ENCODE results near the gene BTBD6. TPM values are rescaled to one million over a fixed set of nuclear protein-coding genes. Genes with fewer than 3 reads are reported as not detected.

The BTBD6 gene
- total and polyA plus RNA-seq, 2 of the 8 experiments (the other 6 are each of a cell fraction or from before 2014, with no cell fraction given) = 10.1 to 10.2 TPM

- Histone ChIP-seq H3K79me1 (ENCODE audit: low read depth, low read length) (peaks cover 8% of the 10 kb centered on the region; the same call in 1 of the 2 replicates), H2BK12ac (ENCODE audit: low read depth, low read length) (no peak overlapping the region), H2BK120ac (replicated peaks; ENCODE audit: low read depth, low read length) (no peak overlapping the region), H3K14ac (ENCODE audit: insufficient read length) (no peak overlapping the region), H3K9me3 (ENCODE audit: insufficient read depth in 2 of 2, low read depth in 1 of 2, low read length in 1 of 2) (no peaks in the 10 kb centered on the region), H3K18ac (ENCODE audit: extremely low read depth, low read length) (no peak overlapping the region), H2BK20ac (ENCODE audit: low read length) (no peak overlapping the region), H3K4ac (replicated peaks; ENCODE audit: insufficient read length, low read depth, low read length) (no peak overlapping the region), H3K27ac (ENCODE audit: low read depth, low read length) (no peak overlapping the region), H3K27me3 (replicated peaks in 1 of 4; ENCODE audit: control insufficient read depth in 3 of 4, extremely low read depth in 1 of 4, insufficient read depth in 3 of 4, low read length in 3 of 4) (no peaks in the 10 kb centered on the region), H4K20me1 (replicated peaks in 1 of 2; ENCODE audit: control insufficient read depth in 1 of 2, insufficient read depth in 2 of 2, low read length in 2 of 2) (peaks cover 9 to 11% of the 10 kb centered on the region in 2 experiments), H3K4me3 (ENCODE audit: extremely low read depth in 1 of 4, insufficient read depth in 2 of 4, low read depth in 3 of 4, low read length in 4 of 4) (no peak overlapping the region), H3K4me1 (replicated peaks in 1 of 4; ENCODE audit: control insufficient read depth in 3 of 4, insufficient read depth in 4 of 4, low read length in 3 of 4) (peaks cover 0 to 6% (median 3%) of the 10 kb centered on the region in 4 experiments; a peak in 4 of 7 replicates), H3K56ac (replicated peaks; ENCODE audit: insufficient read length, low read depth, low read length) (no peak overlapping the region), H3K9ac (replicated peaks in 1 of 4; ENCODE audit: extremely low read depth in 1 of 4, low read depth in 3 of 4, low read length in 3 of 4) (no peak overlapping the region), H4K5ac (ENCODE audit: insufficient read length, low read depth, low read length) (no peak overlapping the region), H4K91ac (replicated peaks; ENCODE audit: insufficient read length, low read length) (no peak overlapping the region), H4K8ac (ENCODE audit: extremely low read depth, insufficient read depth, low read length) (no peak overlapping the region), H3K36me3 (ENCODE audit: control insufficient read depth in 2 of 4, insufficient read depth in 4 of 4, low read length in 3 of 4) (no peaks in the 10 kb centered on the region), H3K79me2 (ENCODE audit: control insufficient read depth in 1 of 2, insufficient read depth in 2 of 2, low read length in 2 of 2) (peaks cover 0 to 8% of the 10 kb centered on the region in 2 experiments; a peak in 1 of 4 replicates), H2AFZ (ENCODE audit: low read length) (no peak overlapping the region), H3K4me2 (ENCODE audit: insufficient read depth in 1 of 2, low read depth in 2 of 2, low read length in 2 of 2) (no peak overlapping the region), H2BK5ac (ENCODE audit: low read depth, low read length) (no peak overlapping the region), H2AK5ac (ENCODE audit: low read depth, low read length) (0 out of 2 replicates have a peak overlapping the region, but pooled peaks have one; percentile 24), H2BK15ac (ENCODE audit: low read length) (no peak overlapping the region), H3K23ac (ENCODE audit: insufficient read length) (no peak overlapping the region), H3K23me2 (ENCODE audit: low read depth, low read length) (no peaks in the 10 kb centered on the region)
- FAIRE-seq (no peak), DNase-seq (ENCODE audit: low read depth in 1 of 2, low spot score in 2 of 2) (no peak)
- CTCF ChIA-PET (ENCODE audit: partially characterized antibody) = interaction anchor here (0.7 to 2.2 kb wide), 4 partner anchors 9 to 83 kb away, joined by 3 to 4 read pairs (median 3); no protein-coding TSS in a partner anchor
- 81% methylated on average over 12 of the region's 15 CpGs; no CpG with 5 or more reads in 1 of the 2 experiments for WGBS, 2 experiments (ENCODE audit: extremely low coverage in 1 of 2, insufficient coverage in 1 of 2, insufficient read length in 1 of 2, insufficient replicate concordance in 2 of 2, low coverage in 1 of 2, low lambda C conversion rate in 2 of 2, missing lambda C conversion rate in 1 of 2)
- POLR2A ChIA-PET (ENCODE audit: partially characterized antibody) = no interaction called here
- TF ChIP-seq SIRT6 (IDR thresholded peaks at IDR 0.05; ENCODE audit: low read length) (no peak), SP4 (IDR thresholded peaks at IDR 0.05; ENCODE audit: low read length) (no peak), ZNF274 (IDR thresholded peaks at IDR 0.05; ENCODE audit: borderline replicate concordance, extremely low read depth, low read length) (no peak), RAD21 (IDR thresholded peaks at IDR 0.05 in 1 of 2, conservative IDR thresholded peaks at IDR 0.05 in 1 of 2; ENCODE audit: low read depth in 2 of 2, low read length in 2 of 2) (no peak), NANOG (IDR thresholded peaks at IDR 0.05; ENCODE audit: insufficient read depth, low read depth, low read length, poor library complexity, severe bottlenecking) (no peak), RFX5 (IDR thresholded peaks at IDR 0.05; ENCODE audit: borderline replicate concordance, low read depth, low read length) (no peak), E2F6 (IDR thresholded peaks at IDR 0.05) (no peak), CHD2 (IDR thresholded peaks at IDR 0.05; ENCODE audit: low read length) (no peak), CTCF (IDR thresholded peaks at IDR 0.05; ENCODE audit: control extremely low read depth in 1 of 3, insufficient read depth in 1 of 3, low read depth in 1 of 3, low read length in 3 of 3) (no peak), POU5F1 (IDR thresholded peaks at IDR 0.05; ENCODE audit: low read depth, low read length) (no peak)
These were observed 35.6 kb downstream of the BTBD6 start for GRCh38 chr14:105283899-105284298.

Data from H1 (cell line).